HG03064 (cell line): Measurements from ENCODE around the gene CNTFR.

Source experiments
- ATAC-seq: cut with Tn5 transposase; IDR thresholded peaks from one replicate; pipeline ENCODE4 v1.9.1; 2021; ENCODE audit warnings: low read depth; ENCODE audit not compliant: unreplicated experiment

Gene CNTFR

GRCh38 chr9:34556949-34557348 lies 32.6 kb downstream of the CNTFR start:
- no peak for ATAC-seq

GRCh38 chr9:34555936-34556525 lies 33.5 kb downstream of the CNTFR start:
- ATAC-seq: no peak

GRCh38 chr9:34555500-34555899 lies 34.0 kb downstream of the CNTFR start:
- ATAC-seq: no peak

- no peak for ATAC-seq
Measured at GRCh38 chr9:34555002-34555348, 34.5 kb downstream of the CNTFR start.

- ATAC-seq: no peak
Measured at GRCh38 chr9:34554211-34555001, 35.1 kb downstream of the CNTFR start.

- no peak for ATAC-seq
Measured at GRCh38 chr9:34553511-34554021, 36.0 kb downstream of the CNTFR start.

GRCh38 chr9:34552986-34553385 lies 36.5 kb downstream of the CNTFR start:
- ATAC-seq: no peak

- no peak for ATAC-seq
Measured at GRCh38 chr9:34552606-34552981, 36.9 kb downstream of the CNTFR start.

GRCh38 chr9:34551751-34552605 lies 37.5 kb downstream of the CNTFR start:
- ATAC-seq: no peak

GRCh38 chr9:34550681-34551270 lies 38.7 kb downstream of the CNTFR start:
- no peak for ATAC-seq

GRCh38 chr9:34550016-34550680 lies 39.4 kb downstream of the CNTFR start:
- no peak for ATAC-seq

- no peak for ATAC-seq
Measured at GRCh38 chr9:34549407-34549732, 40.2 kb downstream of the CNTFR start.

- no peak for ATAC-seq
Measured at GRCh38 chr9:34547960-34548611, 41.4 kb downstream of the CNTFR start.

GRCh38 chr9:34546834-34547827 lies 42.4 kb downstream of the CNTFR start:
- ATAC-seq: no peak

- ATAC-seq: no peak
Measured at GRCh38 chr9:34546102-34546833, 43.3 kb downstream of the CNTFR start.

GRCh38 chr9:34545497-34545896 lies 44.0 kb downstream of the CNTFR start:
- no peak for ATAC-seq

- no peak for ATAC-seq
Measured at GRCh38 chr9:34544035-34544434, 45.5 kb downstream of the CNTFR start.

GRCh38 chr9:34541540-34541939 lies 48.0 kb downstream of the CNTFR start:
- no peak for ATAC-seq
